ENCODE results near the gene COL15A1. TPM values are rescaled to one million over a fixed set of nuclear protein-coding genes. Genes with fewer than 3 reads are reported as not detected.

COL15A1 gene
- total RNA-seq, 4 donors from 2014 or later = 25.8 to 55.3 (median 36.0) TPM

- TF ChIP-seq CTCF (IDR thresholded peaks at IDR 0.05) (no peak), EP300 (IDR thresholded peaks at IDR 0.05) (no peak), POLR2A (IDR thresholded peaks at IDR 0.05) (no peak)
- Histone ChIP-seq H3K9me3 (no peaks in the 10 kb centered on the region), H3K36me3 (peaks cover 0 to 77% (median 0%) of the 10 kb centered on the region in 3 donors), H3K4me1 (peaks cover 0 to 23% (median 6%) of the 10 kb centered on the region in 4 donors), H3K4me3 (no peak overlapping the region), H3K27ac (no peak overlapping the region), H3K27me3 (no peaks in the 10 kb centered on the region)
- no peak for DNase-seq (ENCODE audit: low spot score in 2 of 2)
- WGBS, 2 donors = 92 to 94% methylated on average over 6 of the region's 6 CpGs
Measured at GRCh38 chr9:99056186-99056585, 112.5 kb downstream of the COL15A1 start.

GRCh38 chr9:99056886-99057664, 113.4 kb downstream of the COL15A1 start:
- TF ChIP-seq POLR2A (IDR thresholded peaks at IDR 0.05) = no peak
- no peak for TF ChIP-seq CTCF (IDR thresholded peaks at IDR 0.05)
- peak in 1 of 2 donors; percentile 27 for TF ChIP-seq EP300 (IDR thresholded peaks at IDR 0.05)
- DNase-seq (ENCODE audit: low spot score in 2 of 2) = no peak
- WGBS, 2 donors = 75 to 82% methylated on average over 5 of the region's 5 CpGs
- peaks cover 0 to 23% (median 6%) of the 10 kb centered on the region in 4 donors for H3K4me1 ChIP-seq
- no peak overlapping the region for H3K4me3 ChIP-seq
- H3K9me3 ChIP-seq = no peaks in the 10 kb centered on the region
- H3K27me3 ChIP-seq = no peaks in the 10 kb centered on the region
- H3K36me3 ChIP-seq = peaks cover 0 to 76% (median 0%) of the 10 kb centered on the region in 3 donors
- no peak overlapping the region for H3K27ac ChIP-seq

- Histone ChIP-seq H3K27ac (peak overlapping the region in 1 of 4 donors; percentile 62), H3K27me3 (no peaks in the 10 kb centered on the region), H3K4me3 (no peak overlapping the region), H3K4me1 (peaks cover 0 to 23% (median 6%) of the 10 kb centered on the region in 4 donors), H3K9me3 (no peaks in the 10 kb centered on the region), H3K36me3 (peaks cover 0 to 75% (median 0%) of the 10 kb centered on the region in 3 donors)
- DNase-seq (ENCODE audit: low spot score in 2 of 2) = peak in 1 of 2 donors; percentile 52
- 81 to 87% methylated on average over 7 of the region's 7 CpGs for WGBS, 2 donors
- TF ChIP-seq EP300 (IDR thresholded peaks at IDR 0.05) = peak in 1 of 2 donors; percentile 66
- TF ChIP-seq CTCF (IDR thresholded peaks at IDR 0.05) = no peak
- no peak for TF ChIP-seq POLR2A (IDR thresholded peaks at IDR 0.05)
Measured at GRCh38 chr9:99057665-99058625, 114.2 kb downstream of the COL15A1 start.

GRCh38 chr9:99058964-99059921, 115.5 kb downstream of the COL15A1 start:
- Histone ChIP-seq H3K27ac (peak overlapping the region in 3 of 4 donors; percentile 40 to 62 (median 51)), H3K4me1 (peaks cover 0 to 23% (median 6%) of the 10 kb centered on the region in 4 donors), H3K4me3 (no peak overlapping the region), H3K27me3 (no peaks in the 10 kb centered on the region), H3K9me3 (no peaks in the 10 kb centered on the region), H3K36me3 (peaks cover 0 to 73% (median 0%) of the 10 kb centered on the region in 3 donors)
- 74 to 77% methylated on average over 8 of the region's 8 CpGs for WGBS, 2 donors
- TF ChIP-seq POLR2A (IDR thresholded peaks at IDR 0.05) = no peak
- peak in 1 of 2 donors; percentile 76 for TF ChIP-seq EP300 (IDR thresholded peaks at IDR 0.05)
- DNase-seq (ENCODE audit: low spot score in 2 of 2) = peak in 1 of 2 donors; percentile 17

Data from tibial nerve (tissue), 4 donors.